NT2/D1 (cell line): ENCODE measurements around the gene ESR2.
"Not testable (repeated sequence)": the region's sequence is repeated elsewhere in the genome, so short reads cannot be mapped to it uniquely, and the experiment has no call there.

Experiments used
- DNase-seq: peaks from one replicate; pipeline ENCODE4 v3.0.0-alpha.2; 2011; ENCODE audit warnings: low read depth, low spot score
- H3K27me3 ChIP-seq: 2 replicates; pipeline ENCODE4 v1.6.0; 2011; ENCODE audit warnings: mild to moderate bottlenecking; ENCODE audit not compliant: insufficient read length, insufficient read depth
- H3K36me3 ChIP-seq: 2 replicates; pipeline ENCODE4 v1.6.1; 2011; ENCODE audit warnings: mild to moderate bottlenecking, low read length, mixed read lengths; ENCODE audit not compliant: insufficient read depth, insufficient read length
- H3K4me1 ChIP-seq: 2 replicates; pipeline ENCODE4 v1.5.1; 2011; ENCODE audit not compliant: insufficient read depth, insufficient read length
- H3K4me3 ChIP-seq: 2 replicates; pipeline ENCODE4 v1.5.1; 2011; ENCODE audit warnings: low read depth; ENCODE audit not compliant: insufficient read length
- H3K9ac ChIP-seq: 2 replicates; pipeline ENCODE4 v1.6.0; 2011; ENCODE audit warnings: low read depth; ENCODE audit not compliant: insufficient read length
- H3K9me3 ChIP-seq: 2 replicates; pipeline ENCODE4 v1.5.1; 2011; ENCODE audit warnings: mild to moderate bottlenecking, low read length; ENCODE audit not compliant: insufficient read depth
- SUZ12 ChIP-seq: IDR thresholded peaks from 2 replicates; pipeline ENCODE4 v1.6.1; 2011; ENCODE audit not compliant: insufficient read length, insufficient read depth; ENCODE audit errors: extremely low read depth
- YY1 ChIP-seq: IDR thresholded peaks from 2 replicates; pipeline ENCODE4 v1.6.1; 2011; ENCODE audit not compliant: insufficient read length, insufficient read depth
- ZNF274 ChIP-seq: IDR thresholded peaks from 2 replicates; pipeline ENCODE4 v1.6.1; 2011; ENCODE audit warnings: mild to moderate bottlenecking, low read depth, low read length

Gene ESR2

GRCh38 chr14:64040044-64040443 lies 254.1 kb downstream of the ESR2 start:
- no peaks in the 10 kb centered on the region for H3K36me3 ChIP-seq
- H3K4me1 ChIP-seq = no peaks in the 10 kb centered on the region
- no peak overlapping the region for H3K4me3 ChIP-seq
- DNase-seq = no peak
- no peak overlapping the region for H3K9ac ChIP-seq
- no peaks in the 10 kb centered on the region for H3K27me3 ChIP-seq
- TF ChIP-seq ZNF274 (no peak), SUZ12 (no peak), YY1 (no peak)
- peaks cover 28% of the 10 kb centered on the region for H3K9me3 ChIP-seq

- no peaks in the 10 kb centered on the region for H3K27me3 ChIP-seq
- no peaks in the 10 kb centered on the region for H3K36me3 ChIP-seq
- H3K4me1 ChIP-seq = no peaks in the 10 kb centered on the region
- DNase-seq = no peak
- H3K9me3 ChIP-seq = peaks cover 25% of the 10 kb centered on the region
- H3K9ac ChIP-seq = no peak overlapping the region
- H3K4me3 ChIP-seq = no peak overlapping the region
- no peak for TF ChIP-seq SUZ12
- no peak for TF ChIP-seq YY1
- TF ChIP-seq ZNF274 = no peak
These were observed 255.2 kb downstream of the ESR2 start for GRCh38 chr14:64038841-64039542.

GRCh38 chr14:64037869-64038745 lies 256.1 kb downstream of the ESR2 start:
- not testable (repeated sequence) for H3K27me3 ChIP-seq, DNase-seq

GRCh38 chr14:64035143-64035542 lies 259.0 kb downstream of the ESR2 start:
- H3K36me3 ChIP-seq = no peaks in the 10 kb centered on the region
- no peak overlapping the region for H3K4me3 ChIP-seq
- H3K9me3 ChIP-seq = peaks cover 7% of the 10 kb centered on the region; the same call in 1 of the 2 replicates
- H3K27me3 ChIP-seq = no peaks in the 10 kb centered on the region
- H3K4me1 ChIP-seq = no peaks in the 10 kb centered on the region
- TF ChIP-seq SUZ12 = no peak
- no peak for TF ChIP-seq YY1
- TF ChIP-seq ZNF274 = no peak
- no peak for DNase-seq
- no peak overlapping the region for H3K9ac ChIP-seq

More at GRCh38 chr14:64037869-64038745, 256.1 kb downstream of the ESR2 start:
- H3K4me3 ChIP-seq, H3K9ac ChIP-seq, H3K36me3 ChIP-seq, H3K4me1 ChIP-seq: not testable (repeated sequence)
- H3K9me3 ChIP-seq = peaks cover 17% of the 10 kb centered on the region
